NCI-H2081 treated with DMSO at 0.1 percent for 48 hours (cell line): Measurements from ENCODE around the gene TRANK1.

ENCODE experiments used
- DNase-seq: peaks from one replicate; lab custom pipeline; 2025; lab: John Stamatoyannopoulos, UW

TRANK1 gene

GRCh38 chr3:36843065-36844051, 101.5 kb downstream of the TRANK1 start:
- no peak for DNase-seq

- DNase-seq = no peak
Measured at GRCh38 chr3:36842275-36842674, 102.6 kb downstream of the TRANK1 start.

- DNase-seq = no peak
Measured at GRCh38 chr3:36840453-36840921, 104.4 kb downstream of the TRANK1 start.

- no peak for DNase-seq
Measured at GRCh38 chr3:36837089-36837488, 107.8 kb downstream of the TRANK1 start.

- DNase-seq = no peak
Measured at GRCh38 chr3:36833160-36833814, 111.6 kb downstream of the TRANK1 start.

- no peak for DNase-seq
Measured at GRCh38 chr3:36832406-36832805, 112.4 kb downstream of the TRANK1 start.

- DNase-seq = no peak
Measured at GRCh38 chr3:36827133-36827532, 117.7 kb downstream of the TRANK1 start.

- DNase-seq = no peak
Measured at GRCh38 chr3:36826240-36826639, 118.6 kb downstream of the TRANK1 start.

GRCh38 chr3:36824443-36824842, 120.4 kb downstream of the TRANK1 start:
- no peak for DNase-seq

GRCh38 chr3:36823806-36824205, 121.0 kb downstream of the TRANK1 start:
- no peak for DNase-seq

GRCh38 chr3:36820083-36820482, 124.8 kb downstream of the TRANK1 start:
- DNase-seq = no peak

GRCh38 chr3:36817806-36818533, 126.9 kb downstream of the TRANK1 start:
- no peak for DNase-seq

- DNase-seq = no peak
Measured at GRCh38 chr3:36815375-36815774, 129.5 kb downstream of the TRANK1 start.

GRCh38 chr3:36814776-36815175, 130.1 kb downstream of the TRANK1 start:
- no peak for DNase-seq

- DNase-seq = no peak
Measured at GRCh38 chr3:36814066-36814717, 130.7 kb downstream of the TRANK1 start.

GRCh38 chr3:36813305-36813704, 131.5 kb downstream of the TRANK1 start:
- DNase-seq = no peak

- DNase-seq = no peak
Measured at GRCh38 chr3:36812240-36812639, 132.6 kb downstream of the TRANK1 start.

- no peak for DNase-seq
Measured at GRCh38 chr3:36811768-36812167, 133.1 kb downstream of the TRANK1 start.

GRCh38 chr3:36804295-36805055, 140.4 kb downstream of the TRANK1 start:
- DNase-seq = no peak

GRCh38 chr3:36803091-36803791, 141.6 kb downstream of the TRANK1 start:
- no peak for DNase-seq
